Breast epithelium (tissue), 3 donors: ENCODE measurements around the gene SBDS.

Experiments
- CTCF ChIP-seq, 3 donors: fragments of 450-650 bp; IDR thresholded peaks; one replicate each; pipeline ENCODE4 v1.5.1; 2016 to 2017; ENCODE audit warnings: antibody characterized with exemption in 3 of 3, mild to moderate bottlenecking in 3 of 3, moderate library complexity in 3 of 3
- POLR2A ChIP-seq: fragments of 450-650 bp; IDR thresholded peaks from one replicate; pipeline ENCODE4 v1.6.1; 2016; ENCODE audit warnings: antibody characterized with exemption, mild to moderate bottlenecking, moderate library complexity

DNA sequence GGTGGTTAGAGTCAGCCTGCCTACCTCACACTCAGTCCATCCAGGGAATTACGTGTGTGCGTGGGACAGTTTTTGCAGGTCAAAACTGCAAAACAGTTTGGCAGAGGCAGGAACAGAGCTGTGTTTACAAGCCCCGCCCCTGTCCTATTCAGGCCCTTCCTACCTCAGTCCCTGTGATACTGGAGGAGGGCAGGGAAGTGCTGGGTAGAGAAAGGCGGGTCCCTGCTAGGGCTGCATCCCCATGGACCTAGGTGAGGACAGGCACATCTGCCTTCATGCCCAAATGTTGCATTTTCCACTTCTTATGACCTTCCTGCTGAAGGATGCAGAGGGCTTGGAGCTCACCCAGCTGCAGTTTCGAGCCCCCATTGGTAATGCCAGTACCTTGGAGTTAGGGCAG is 25.1 kb downstream of the SBDS start:
- TF ChIP-seq POLR2A = no peak
- TF ChIP-seq CTCF (IDR thresholded peaks at IDR 0.05) = no peak
